Trophoblast cell (in vitro differentiated cells and primary cell): ENCODE measurements around the gene TMEM114.
"Not testable (repeated sequence)": the region's sequence is repeated elsewhere in the genome, so short reads cannot be mapped to it uniquely, and the experiment has no call there.

Experiments
- DNase-seq, 2 donors: peaks; one replicate each; pipeline ENCODE4 v3.0.0-alpha.2; 2016
- H2AFZ ChIP-seq: 2 replicates; pipeline ENCODE4 v1.6.1; 2013; ENCODE audit warnings: low read length, moderate library complexity, mild to moderate bottlenecking; ENCODE audit not compliant: insufficient read depth, poor library complexity
- H2AK5ac ChIP-seq: 2 replicates; pipeline ENCODE4 v1.6.1; 2013; ENCODE audit warnings: mild to moderate bottlenecking, low read length
- H2BK120ac ChIP-seq: 2 replicates; pipeline ENCODE4 v1.6.1; 2013; ENCODE audit warnings: low read length, mild to moderate bottlenecking, moderate library complexity; ENCODE audit not compliant: insufficient read depth, poor library complexity
- H2BK12ac ChIP-seq: 2 replicates; pipeline ENCODE4 v1.6.1; 2013; ENCODE audit warnings: mild to moderate bottlenecking, low read length, moderate library complexity
- H2BK5ac ChIP-seq: 2 replicates; pipeline ENCODE4 v1.6.1; 2013; ENCODE audit warnings: low read length, low read depth, moderate library complexity, mild to moderate bottlenecking; ENCODE audit not compliant: poor library complexity
- H3K14ac ChIP-seq: 2 replicates; pipeline ENCODE4 v1.6.1; 2013; ENCODE audit warnings: mild to moderate bottlenecking, low read length
- H3K18ac ChIP-seq: 2 replicates; pipeline ENCODE4 v1.6.1; 2013; ENCODE audit warnings: mild to moderate bottlenecking, low read length
- H3K23ac ChIP-seq: 2 replicates; pipeline ENCODE4 v1.6.1; 2013; ENCODE audit warnings: low read length
- H3K27ac ChIP-seq: 2 replicates; pipeline ENCODE4 v1.5.1; 2013; ENCODE audit warnings: low read depth, mild to moderate bottlenecking, inconsistent platforms, low read length, moderate library complexity
- H3K27me3 ChIP-seq: 2 replicates; pipeline ENCODE4 v1.6.1; 2013; ENCODE audit warnings: inconsistent platforms, mild to moderate bottlenecking, low read length, moderate library complexity; ENCODE audit not compliant: insufficient read depth
- H3K36me3 ChIP-seq, 2 experiments: 1 replicate in 1 of 2; 2 replicates in 1 of 2; pipeline ENCODE4 v1.6.1; 2013; ENCODE audit warnings: low read length in 2 of 2, mild to moderate bottlenecking in 2 of 2, moderate library complexity in 1 of 2; ENCODE audit not compliant: insufficient read depth in 2 of 2, control insufficient read depth in 1 of 2
- H3K4ac ChIP-seq: 2 replicates; pipeline ENCODE4 v1.6.1; 2013; ENCODE audit warnings: low read depth, mild to moderate bottlenecking, low read length, moderate library complexity
- H3K4me1 ChIP-seq, 2 experiments: 1 replicate in 1 of 2; 2 replicates in 1 of 2; pipeline ENCODE4 v1.6.1; 2013; ENCODE audit warnings: low read length in 2 of 2, mild to moderate bottlenecking in 2 of 2, moderate library complexity in 1 of 2; ENCODE audit not compliant: insufficient read depth in 2 of 2, control insufficient read depth in 1 of 2
- H3K4me2 ChIP-seq: 2 replicates; pipeline ENCODE4 v1.6.1; 2013; ENCODE audit warnings: inconsistent platforms, mild to moderate bottlenecking, low read length, moderate library complexity
- H3K4me3 ChIP-seq: 2 replicates; pipeline ENCODE4 v1.5.1; 2013; ENCODE audit warnings: mild to moderate bottlenecking, low read depth, low read length, inconsistent platforms
- H3K79me1 ChIP-seq: one replicate; pipeline ENCODE4 v1.6.1; 2013; ENCODE audit warnings: low read length
- H3K79me2 ChIP-seq: 2 replicates; pipeline ENCODE4 v1.6.1; 2013; ENCODE audit warnings: low read length, mild to moderate bottlenecking; ENCODE audit not compliant: control insufficient read depth, insufficient read depth, poor library complexity
- H3K9ac ChIP-seq: 2 replicates; pipeline ENCODE4 v1.6.1; 2013; ENCODE audit warnings: mild to moderate bottlenecking, low read length
- H3K9me3 ChIP-seq: 2 replicates; pipeline ENCODE4 v1.6.1; 2013; ENCODE audit warnings: low read depth, mild to moderate bottlenecking, control low read depth, inconsistent platforms, low read length; ENCODE audit not compliant: insufficient read depth
- H4K12ac ChIP-seq: 2 replicates; pipeline ENCODE4 v1.6.1; 2013; ENCODE audit warnings: low read depth, mild to moderate bottlenecking, low read length, moderate library complexity
- H4K8ac ChIP-seq: 2 replicates; pipeline ENCODE4 v1.6.1; 2013; ENCODE audit warnings: low read depth, mild to moderate bottlenecking, low read length, moderate library complexity
- H4K91ac ChIP-seq: one replicate; pipeline ENCODE4 v1.6.1; 2013; ENCODE audit warnings: low read depth, mild to moderate bottlenecking, low read length, moderate library complexity
- WGBS: extraction: QIAGEN DNeasy Blood & Tissue Kit; methylation state at CpG from one replicate; pipeline ENCODE4 v1.1.7; 2013; ENCODE audit warnings: missing lambda C conversion rate; ENCODE audit not compliant: insufficient read length, insufficient coverage; ENCODE audit errors: extremely low coverage; 5-methylcytosine and 5-hydroxymethylcytosine counted together

Gene TMEM114

GRCh38 chr16:8572919-8573724 is 17.2 kb downstream of the TMEM114 start:
- no peak overlapping the region for H2AFZ ChIP-seq
- no peak overlapping the region for H3K9ac ChIP-seq
- no peaks in the 10 kb centered on the region for H3K36me3 ChIP-seq
- H3K4ac ChIP-seq = no peak overlapping the region
- no peak overlapping the region for H2BK12ac ChIP-seq
- H3K23ac ChIP-seq = no peak overlapping the region
- no peak overlapping the region for H3K4me2 ChIP-seq
- no peak overlapping the region for H2AK5ac ChIP-seq
- no CpG with 5 or more reads among the region's 7 CpGs for WGBS
- H3K79me1 ChIP-seq = no peaks in the 10 kb centered on the region
- no peak overlapping the region for H3K27ac ChIP-seq
- peaks cover 2% of the 10 kb centered on the region for H3K9me3 ChIP-seq
- no peak overlapping the region for H2BK5ac ChIP-seq
- H4K12ac ChIP-seq = no peak overlapping the region
- peak in 1 of 2 donors; percentile 20 for DNase-seq
- H3K27me3 ChIP-seq = no peaks in the 10 kb centered on the region
- no peak overlapping the region for H2BK120ac ChIP-seq
- no peak overlapping the region for H3K14ac ChIP-seq
- peaks cover 2 to 4% of the 10 kb centered on the region in 2 experiments for H3K4me1 ChIP-seq
- no peak overlapping the region for H3K18ac ChIP-seq
- H4K91ac ChIP-seq = no peak overlapping the region
- H4K8ac ChIP-seq = no peak overlapping the region
- H3K79me2 ChIP-seq = no peaks in the 10 kb centered on the region
- H3K4me3 ChIP-seq = no peak overlapping the region

- no peaks in the 10 kb centered on the region for H3K79me2 ChIP-seq
- DNase-seq = no peak
- no peak overlapping the region for H3K18ac ChIP-seq
- peaks cover 2% of the 10 kb centered on the region for H3K9me3 ChIP-seq
- no peak overlapping the region for H2AK5ac ChIP-seq
- no peak overlapping the region for H3K4me2 ChIP-seq
- H3K4me1 ChIP-seq = peaks cover 2 to 4% of the 10 kb centered on the region in 2 experiments
- H2BK120ac ChIP-seq = no peak overlapping the region
- no peaks in the 10 kb centered on the region for H3K27me3 ChIP-seq
- H3K4ac ChIP-seq = no peak overlapping the region
- no peak overlapping the region for H2BK12ac ChIP-seq
- H3K36me3 ChIP-seq = no peaks in the 10 kb centered on the region
- no peak overlapping the region for H4K91ac ChIP-seq
- H4K8ac ChIP-seq = no peak overlapping the region
- no peaks in the 10 kb centered on the region for H3K79me1 ChIP-seq
- no peak overlapping the region for H3K27ac ChIP-seq
- H2AFZ ChIP-seq = no peak overlapping the region
- no peak overlapping the region for H3K14ac ChIP-seq
- no peak overlapping the region for H3K4me3 ChIP-seq
- H2BK5ac ChIP-seq = no peak overlapping the region
- no peak overlapping the region for H3K9ac ChIP-seq
- H3K23ac ChIP-seq = no peak overlapping the region
- H4K12ac ChIP-seq = no peak overlapping the region
- no CpG with 5 or more reads among the region's 11 CpGs for WGBS
Observed at GRCh38 chr16:8572063-8572918, 18.0 kb downstream of the TMEM114 start.

GRCh38 chr16:8571061-8571596 is 19.2 kb downstream of the TMEM114 start:
- Histone ChIP-seq H3K18ac (no peak overlapping the region), H3K9me3 (peaks cover 2% of the 10 kb centered on the region), H3K4me1 (peaks cover 2 to 4% of the 10 kb centered on the region in 2 experiments), H3K14ac (no peak overlapping the region), H4K91ac (no peak overlapping the region), H3K4ac (no peak overlapping the region), H4K8ac (no peak overlapping the region), H3K4me2 (peak overlapping the region; percentile 31), H2AFZ (no peak overlapping the region), H3K79me2 (no peaks in the 10 kb centered on the region), H3K4me3 (no peak overlapping the region), H4K12ac (no peak overlapping the region), H3K27me3 (no peaks in the 10 kb centered on the region), H3K36me3 (no peaks in the 10 kb centered on the region), H3K9ac (no peak overlapping the region), H2BK5ac (no peak overlapping the region), H2AK5ac (no peak overlapping the region), H3K23ac (no peak overlapping the region), H3K79me1 (no peaks in the 10 kb centered on the region), H3K27ac (no peak overlapping the region), H2BK120ac (no peak overlapping the region), H2BK12ac (no peak overlapping the region)
- WGBS = no CpG with 5 or more reads among the region's 6 CpGs
- peak in 1 of 2 donors; percentile 8 for DNase-seq

GRCh38 chr16:8570393-8570792 is 19.9 kb downstream of the TMEM114 start:
- H3K4me2 ChIP-seq, H3K27ac ChIP-seq, H3K27me3 ChIP-seq, H2BK12ac ChIP-seq, H3K9ac ChIP-seq, H2BK5ac ChIP-seq, H2AK5ac ChIP-seq, H3K14ac ChIP-seq, H3K79me2 ChIP-seq, H3K4ac ChIP-seq, H3K4me3 ChIP-seq, H2AFZ ChIP-seq, DNase-seq, H3K36me3 ChIP-seq, H4K91ac ChIP-seq, H3K23ac ChIP-seq, H3K18ac ChIP-seq, H4K8ac ChIP-seq, H3K4me1 ChIP-seq, H4K12ac ChIP-seq, H3K79me1 ChIP-seq, H3K9me3 ChIP-seq, H2BK120ac ChIP-seq: not testable (repeated sequence)
- no CpG with 5 or more reads among the region's 12 CpGs for WGBS
